Esophagus (tissue), 2 donors: ENCODE data around the gene NAV1. TPM values are rescaled to one million over a fixed set of nuclear protein-coding genes. Genes with fewer than 3 reads are reported as not detected.

Experiments
- H3K27ac ChIP-seq, 2 donors: one replicate each; pipeline ENCODE4 v1.5.1; 2013; ENCODE audit warnings: low read depth in 2 of 2, mild to moderate bottlenecking in 2 of 2, inconsistent platforms in 1 of 2, low read length in 1 of 2, moderate library complexity in 1 of 2
- H3K27me3 ChIP-seq, 2 donors: one replicate each; pipeline ENCODE4 v1.6.1; 2013; ENCODE audit warnings: low read length in 2 of 2, control low read depth in 1 of 2, mild to moderate bottlenecking in 1 of 2; ENCODE audit not compliant: insufficient read depth in 2 of 2, control insufficient read depth in 1 of 2
- H3K36me3 ChIP-seq, 2 donors: one replicate each; pipeline ENCODE4 v1.6.1; 2013; ENCODE audit warnings: low read length in 1 of 2; ENCODE audit not compliant: control insufficient read depth in 2 of 2, insufficient read depth in 2 of 2
- H3K4me1 ChIP-seq, 2 donors: one replicate each; pipeline ENCODE4 v1.6.1; 2013; ENCODE audit warnings: low read length in 1 of 2; ENCODE audit not compliant: control insufficient read depth in 2 of 2, insufficient read depth in 2 of 2
- H3K4me3 ChIP-seq, 2 donors: one replicate each; pipeline ENCODE4 v1.5.1; 2013; ENCODE audit warnings: low read length in 2 of 2, mild to moderate bottlenecking in 2 of 2, low read depth in 1 of 2, moderate library complexity in 1 of 2
- H3K9me3 ChIP-seq, 2 donors: one replicate each; pipeline ENCODE4 v1.6.1; 2013; ENCODE audit warnings: mild to moderate bottlenecking in 2 of 2, low read depth in 1 of 2, low read length in 1 of 2, moderate library complexity in 1 of 2; ENCODE audit not compliant: control insufficient read depth in 2 of 2, insufficient read depth in 1 of 2
- WGBS, 2 donors: extraction: QIAGEN DNeasy Blood & Tissue Kit; methylation state at CpG; one replicate each; pipeline ENCODE4 v1.1.7; 2013; 5-methylcytosine and 5-hydroxymethylcytosine counted together
- polyA plus RNA-seq, 2 donors: library from polyadenylated mRNA; stranded (reverse); fragments of 200-250 nt; gene quantifications; one replicate each; pipeline ENCODE4 v1.2.3, GENCODE V29; 2013
- donor health status: healthy with polysubstance abuse.
- donor health status: Bipolar disorder and iron deficiency.

The NAV1 gene
- polyA plus RNA-seq, 2 donors, result 3.9 to 4.6 TPM

- Histone ChIP-seq H3K4me3 (no peak overlapping the region), H3K36me3 (no peaks in the 10 kb centered on the region), H3K4me1 (no peaks in the 10 kb centered on the region), H3K27me3 (no peaks in the 10 kb centered on the region), H3K27ac (peak overlapping the region in 1 of 2 donors; percentile 34), H3K9me3 (no peaks in the 10 kb centered on the region)
- 64 to 67% methylated on average over 8 of the region's 8 CpGs for WGBS, 2 donors
Measured at GRCh38 chr1:201553496-201554189, 14.7 kb downstream of the NAV1 start.

- no peak overlapping the region for H3K4me3 ChIP-seq
- H3K27me3 ChIP-seq, result no peaks in the 10 kb centered on the region
- no peaks in the 10 kb centered on the region for H3K9me3 ChIP-seq
- 64 to 68% methylated on average over 10 of the region's 10 CpGs for WGBS, 2 donors
- no peaks in the 10 kb centered on the region for H3K4me1 ChIP-seq
- peak overlapping the region in 1 of 2 donors; percentile 34 for H3K27ac ChIP-seq
- no peaks in the 10 kb centered on the region for H3K36me3 ChIP-seq
Measured at GRCh38 chr1:201554190-201554600, 15.3 kb downstream of the NAV1 start.

GRCh38 chr1:201554789-201555592, 16.1 kb downstream of the NAV1 start:
- H3K9me3 ChIP-seq, result no peaks in the 10 kb centered on the region
- WGBS, 2 donors, result 81 to 88% methylated on average over 7 of the region's 7 CpGs
- no peak overlapping the region for H3K27ac ChIP-seq
- no peaks in the 10 kb centered on the region for H3K36me3 ChIP-seq
- H3K4me1 ChIP-seq, result peaks cover 0 to 2% of the 10 kb centered on the region in 2 donors
- H3K27me3 ChIP-seq, result no peaks in the 10 kb centered on the region
- H3K4me3 ChIP-seq, result no peak overlapping the region

- Histone ChIP-seq H3K9me3 (no peaks in the 10 kb centered on the region), H3K27me3 (no peaks in the 10 kb centered on the region), H3K27ac (no peak overlapping the region), H3K4me1 (peaks cover 0 to 2% of the 10 kb centered on the region in 2 donors), H3K4me3 (no peak overlapping the region), H3K36me3 (no peaks in the 10 kb centered on the region)
- 75 to 76% methylated on average over 9 of the region's 9 CpGs for WGBS, 2 donors
Measured at GRCh38 chr1:201555593-201555945, 16.6 kb downstream of the NAV1 start.

- Histone ChIP-seq H3K27ac (no peak overlapping the region), H3K4me1 (peaks cover 0 to 2% of the 10 kb centered on the region in 2 donors), H3K4me3 (no peak overlapping the region), H3K27me3 (no peaks in the 10 kb centered on the region), H3K9me3 (no peaks in the 10 kb centered on the region), H3K36me3 (no peaks in the 10 kb centered on the region)
- 66 to 71% methylated on average over 5 of the region's 5 CpGs for WGBS, 2 donors
Measured at GRCh38 chr1:201556841-201557571, 18.1 kb downstream of the NAV1 start.

- H3K4me1 ChIP-seq, result peaks cover 0 to 2% of the 10 kb centered on the region in 2 donors
- H3K27ac ChIP-seq, result no peak overlapping the region
- 64 to 65% methylated on average over 7 of the region's 7 CpGs for WGBS, 2 donors
Measured at GRCh38 chr1:201557572-201557958, 18.6 kb downstream of the NAV1 start.

GRCh38 chr1:201559679-201560162, 20.8 kb downstream of the NAV1 start:
- peaks cover 0 to 2% of the 10 kb centered on the region in 2 donors for H3K4me1 ChIP-seq
- 13 to 14% methylated on average over 13 of the region's 13 CpGs for WGBS, 2 donors
- no peaks in the 10 kb centered on the region for H3K9me3 ChIP-seq
- H3K36me3 ChIP-seq, result no peaks in the 10 kb centered on the region
- H3K4me3 ChIP-seq, result no peak overlapping the region
- no peak overlapping the region for H3K27ac ChIP-seq
- H3K27me3 ChIP-seq, result no peaks in the 10 kb centered on the region

More at GRCh38 chr1:201557572-201557958, 18.6 kb downstream of the NAV1 start:
- no peaks in the 10 kb centered on the region for H3K36me3 ChIP-seq
- H3K4me3 ChIP-seq, result no peak overlapping the region
- no peaks in the 10 kb centered on the region for H3K27me3 ChIP-seq
- no peaks in the 10 kb centered on the region for H3K9me3 ChIP-seq

GRCh38 chr1:201560328-201561194, 21.6 kb downstream of the NAV1 start:
- Histone ChIP-seq H3K4me1 (peaks cover 0 to 2% of the 10 kb centered on the region in 2 donors), H3K27ac (no peak overlapping the region), H3K36me3 (no peaks in the 10 kb centered on the region), H3K9me3 (no peaks in the 10 kb centered on the region), H3K4me3 (no peak overlapping the region), H3K27me3 (no peaks in the 10 kb centered on the region)
- 80% methylated on average over 9 of the region's 9 CpGs for WGBS, 2 donors

- 86 to 88% methylated on average over 3 of the region's 3 CpGs for WGBS, 2 donors
- Histone ChIP-seq H3K27me3 (no peaks in the 10 kb centered on the region), H3K4me1 (peaks cover 0 to 4% of the 10 kb centered on the region in 2 donors), H3K27ac (no peak overlapping the region), H3K36me3 (no peaks in the 10 kb centered on the region), H3K9me3 (no peaks in the 10 kb centered on the region), H3K4me3 (no peak overlapping the region)
Measured at GRCh38 chr1:201561195-201561564, 22.3 kb downstream of the NAV1 start.
